ENCODE measurements around the gene NT5C3B. TPM values are rescaled to one million over a fixed set of nuclear protein-coding genes. Genes with fewer than 3 reads are reported as not detected.

NT5C3B gene
- total RNA-seq, 1 donor: 69.8 TPM

- Histone ChIP-seq H2AFZ (ENCODE audit: low read length) (no peak overlapping the region), H3K4me2 (ENCODE audit: insufficient read depth, low read length) (no peak overlapping the region), H3K4me1 (ENCODE audit: insufficient read depth, low read length) (peaks cover 4% of the 10 kb centered on the region), H3K27ac (ENCODE audit: low read depth, low read length) (no peak overlapping the region), H3K9me3 (ENCODE audit: low read depth, low read length) (no peaks in the 10 kb centered on the region), H3K36me3 (ENCODE audit: insufficient read depth, low read length) (peaks cover 4% of the 10 kb centered on the region), H3K4me3 (ENCODE audit: insufficient read depth, low read length) (no peak overlapping the region), H3K27me3 (ENCODE audit: insufficient read depth, low read length) (no peaks in the 10 kb centered on the region), H4K20me1 (ENCODE audit: insufficient read depth, low read length) (peaks cover 3% of the 10 kb centered on the region), H3K79me2 (ENCODE audit: insufficient read depth, low read length) (no peaks in the 10 kb centered on the region)
- no peak for TF ChIP-seq CTCF (IDR thresholded peaks at IDR 0.05; ENCODE audit: extremely low read depth, low read depth, low read length)
- peak; percentile 54 for DNase-seq (ENCODE audit: insufficient read length, low spot score, missing footprints)
Observed at GRCh38 chr17:41799366-41799765, 36.7 kb downstream of the NT5C3B start.

- H3K79me2 ChIP-seq (ENCODE audit: insufficient read depth, low read length): no peaks in the 10 kb centered on the region
- H4K20me1 ChIP-seq (ENCODE audit: insufficient read depth, low read length): peaks cover 3% of the 10 kb centered on the region
- no peaks in the 10 kb centered on the region for H3K9me3 ChIP-seq (ENCODE audit: low read depth, low read length)
- DNase-seq (ENCODE audit: insufficient read length, low spot score, missing footprints): peak; percentile 15
- no peak overlapping the region for H3K4me3 ChIP-seq (ENCODE audit: insufficient read depth, low read length)
- TF ChIP-seq CTCF (IDR thresholded peaks at IDR 0.05; ENCODE audit: extremely low read depth, low read depth, low read length): no peak
- peaks cover 4% of the 10 kb centered on the region for H3K36me3 ChIP-seq (ENCODE audit: insufficient read depth, low read length)
- no peak overlapping the region for H3K27ac ChIP-seq (ENCODE audit: low read depth, low read length)
- H3K27me3 ChIP-seq (ENCODE audit: insufficient read depth, low read length): no peaks in the 10 kb centered on the region
- no peak overlapping the region for H3K4me2 ChIP-seq (ENCODE audit: insufficient read depth, low read length)
- peaks cover 14% of the 10 kb centered on the region for H3K4me1 ChIP-seq (ENCODE audit: insufficient read depth, low read length)
- H2AFZ ChIP-seq (ENCODE audit: low read length): no peak overlapping the region
Observed at GRCh38 chr17:41797377-41797776, 38.7 kb downstream of the NT5C3B start.

DNA sequence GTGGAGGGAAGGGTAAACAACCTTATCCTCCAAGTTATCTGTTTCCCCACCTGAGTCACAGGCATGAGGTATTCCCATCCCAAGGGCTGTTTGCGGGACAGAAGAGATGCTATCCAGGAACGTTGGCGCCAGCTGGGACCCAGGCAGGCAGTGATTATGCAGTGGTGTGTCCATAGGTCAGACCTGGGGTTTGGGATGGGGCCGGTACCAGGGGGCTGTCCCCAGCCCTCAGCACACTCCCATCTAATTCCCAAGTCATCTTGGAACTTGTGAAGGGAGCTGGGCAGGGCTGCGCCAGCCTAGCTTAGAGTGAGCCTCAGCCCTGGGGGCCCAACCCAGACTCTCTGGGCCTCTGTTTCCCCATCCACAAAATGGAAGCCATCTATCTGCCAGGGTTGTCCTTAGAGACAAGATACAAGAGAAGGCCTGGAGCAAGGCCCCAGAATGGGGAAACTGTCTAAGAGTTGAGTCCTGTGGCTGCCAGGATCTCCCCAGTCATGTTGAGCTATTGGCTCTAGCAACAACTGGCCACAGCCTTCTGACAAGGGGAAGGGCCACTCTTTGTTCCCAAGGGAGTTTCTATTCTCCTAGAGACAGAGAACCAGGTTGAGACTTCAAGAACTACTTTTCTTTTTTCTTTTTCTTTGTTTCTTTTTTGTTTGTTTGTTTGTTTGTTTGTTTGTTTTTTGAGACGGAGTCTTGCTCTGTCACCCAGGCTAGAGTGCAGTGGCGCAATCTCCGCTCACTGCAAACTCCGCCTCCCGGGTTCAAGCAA lies 39.7 kb downstream of the NT5C3B start:
- Histone ChIP-seq H4K20me1 (ENCODE audit: insufficient read depth, low read length) (no peaks in the 10 kb centered on the region), H3K79me2 (ENCODE audit: insufficient read depth, low read length) (no peaks in the 10 kb centered on the region), H3K27ac (ENCODE audit: low read depth, low read length) (no peak overlapping the region), H3K4me1 (ENCODE audit: insufficient read depth, low read length) (peaks cover 12% of the 10 kb centered on the region), H2AFZ (ENCODE audit: low read length) (no peak overlapping the region), H3K36me3 (ENCODE audit: insufficient read depth, low read length) (no peaks in the 10 kb centered on the region), H3K9me3 (ENCODE audit: low read depth, low read length) (no peaks in the 10 kb centered on the region), H3K4me2 (ENCODE audit: insufficient read depth, low read length) (no peak overlapping the region), H3K4me3 (ENCODE audit: insufficient read depth, low read length) (no peak overlapping the region), H3K27me3 (ENCODE audit: insufficient read depth, low read length) (no peaks in the 10 kb centered on the region)
- no peak for TF ChIP-seq CTCF (IDR thresholded peaks at IDR 0.05; ENCODE audit: extremely low read depth, low read depth, low read length)
- DNase-seq (ENCODE audit: insufficient read length, low spot score, missing footprints): peak; percentile 22

- H3K27me3 ChIP-seq (ENCODE audit: insufficient read depth, low read length): peaks cover 3% of the 10 kb centered on the region
- no peaks in the 10 kb centered on the region for H3K36me3 ChIP-seq (ENCODE audit: insufficient read depth, low read length)
- no peak overlapping the region for H2AFZ ChIP-seq (ENCODE audit: low read length)
- H3K4me1 ChIP-seq (ENCODE audit: insufficient read depth, low read length): peaks cover 10% of the 10 kb centered on the region
- no peak overlapping the region for H3K4me2 ChIP-seq (ENCODE audit: insufficient read depth, low read length)
- H3K4me3 ChIP-seq (ENCODE audit: insufficient read depth, low read length): no peak overlapping the region
- DNase-seq (ENCODE audit: insufficient read length, low spot score, missing footprints): no peak
- no peak for TF ChIP-seq CTCF (IDR thresholded peaks at IDR 0.05; ENCODE audit: extremely low read depth, low read depth, low read length)
- no peaks in the 10 kb centered on the region for H4K20me1 ChIP-seq (ENCODE audit: insufficient read depth, low read length)
- no peaks in the 10 kb centered on the region for H3K9me3 ChIP-seq (ENCODE audit: low read depth, low read length)
- H3K79me2 ChIP-seq (ENCODE audit: insufficient read depth, low read length): no peaks in the 10 kb centered on the region
- H3K27ac ChIP-seq (ENCODE audit: low read depth, low read length): no peak overlapping the region
Observed at GRCh38 chr17:41794540-41794975, 41.5 kb downstream of the NT5C3B start.
